T-cell (primary cell): ENCODE measurements around the gene MYT1. TPM values are rescaled to one million over a fixed set of nuclear protein-coding genes. Genes with fewer than 3 reads are reported as not detected.
A peak's percentile ranks its signal among the peaks of the same experiment; 100 is the strongest.

Experiments
- ATAC-seq, 4 experiments: fragments of 200-7000 bp in 3 of 4; fragments of 150-1000 bp in 1 of 4; cut with Tn5 transposase; replicated peaks in 1 of 4; 1 replicate in 3 of 4; 2 replicates in 1 of 4; pipeline ENCODE4 v1.10.0; 2021; ENCODE audit warnings: moderate library complexity in 3 of 4, mild to moderate bottlenecking in 2 of 4, moderate number of reproducible peaks in 1 of 4
- CTCF ChIA-PET, 2 donors: fragments of 300-600 bp; sonication (Branson Sonifier 250); formaldehyde crosslinking; loops; one replicate each; lab custom pipeline; 2022; ENCODE audit warnings: antibody characterized with exemption in 2 of 2; lab: Charles Lee
- POLR2A ChIA-PET, 2 donors: fragments of 300-600 bp; sonication (Branson Sonifier 250); formaldehyde crosslinking; loops; one replicate each; lab custom pipeline; 2022; ENCODE audit warnings: antibody characterized with exemption in 2 of 2; lab: Charles Lee
- DNase-seq, 35 experiments: peaks; one replicate each; pipeline versions ENCODE4 v3.0.0 to v3.0.0-alpha.2; 2013 to 2023
- H3K27ac ChIP-seq: one replicate; pipeline ENCODE4 v1.5.1; 2013; ENCODE audit warnings: low read length
- H3K27me3 ChIP-seq, 2 experiments: replicated peaks in 1 of 2; 1 replicate in 1 of 2; 2 replicates in 1 of 2; pipeline versions ENCODE4 v1.6.1 to v1.7.0; 2013; ENCODE audit warnings: low read length in 1 of 2, mixed read lengths in 1 of 2; ENCODE audit not compliant: control insufficient read depth in 2 of 2, insufficient read depth in 2 of 2; ENCODE audit errors: extremely low read depth in 1 of 2
- H3K36me3 ChIP-seq, 2 donors: 1 replicate in 1 of 2; 2 replicates in 1 of 2; pipeline versions ENCODE4 v1.6.1 to v1.7.0; 2013; ENCODE audit warnings: low read length in 1 of 2; ENCODE audit not compliant: control insufficient read depth in 2 of 2, insufficient read depth in 1 of 2; ENCODE audit errors: extremely low read depth in 1 of 2
- H3K4me1 ChIP-seq, 2 experiments: 1 replicate in 1 of 2; 2 replicates in 1 of 2; pipeline versions ENCODE4 v1.6.1 to v1.7.0; 2013; ENCODE audit warnings: low read length in 2 of 2, mixed read lengths in 1 of 2; ENCODE audit not compliant: insufficient read depth in 2 of 2, control insufficient read depth in 1 of 2; ENCODE audit errors: extremely low read depth in 1 of 2
- H3K4me3 ChIP-seq, 2 donors: 1 replicate in 1 of 2; 2 replicates in 1 of 2; pipeline versions ENCODE4 v1.5.1 to v1.7.0; 2013; ENCODE audit warnings: mild to moderate bottlenecking in 2 of 2, low read length in 1 of 2, moderate library complexity in 1 of 2; ENCODE audit not compliant: control insufficient read depth in 1 of 2; ENCODE audit errors: extremely low read depth in 1 of 2
- H3K9me3 ChIP-seq: 2 replicates; pipeline ENCODE4 v1.7.0; 2013
- H3K27ac Mint-ChIP-seq, 2 donors: one replicate each; pipeline ENCODE4 v1.8.0; 2020 to 2021; ENCODE audit warnings: mild to moderate bottlenecking in 2 of 2, mixed read lengths in 2 of 2
- H3K27me3 Mint-ChIP-seq, 2 donors: one replicate each; pipeline ENCODE4 v1.8.0; 2021 to 2022; ENCODE audit warnings: mixed read lengths in 2 of 2
- H3K36me3 Mint-ChIP-seq: one replicate; pipeline ENCODE4 v1.8.0; 2021; ENCODE audit warnings: mixed read lengths
- H3K4me1 Mint-ChIP-seq, 3 donors: one replicate each; pipeline ENCODE4 v1.8.0; 2020 to 2022; ENCODE audit warnings: mixed read lengths in 3 of 3, mild to moderate bottlenecking in 1 of 3
- H3K4me3 Mint-ChIP-seq, 3 donors: one replicate each; pipeline ENCODE4 v1.8.0; 2020 to 2022; ENCODE audit warnings: mild to moderate bottlenecking in 3 of 3, mixed read lengths in 3 of 3, moderate library complexity in 3 of 3
- H3K9me3 Mint-ChIP-seq, 3 donors: one replicate each; pipeline ENCODE4 v1.8.0; 2020 to 2022; ENCODE audit warnings: mixed read lengths in 3 of 3
- WGBS: methylation state at CpG from one replicate; pipeline ENCODE4 v1.1.5; 2013; ENCODE audit warnings: missing lambda C conversion rate; ENCODE audit not compliant: insufficient coverage; 5-methylcytosine and 5-hydroxymethylcytosine counted together
- total RNA-seq, 35 experiments: library from RNA in 6 of 35; stranded (reverse) in 6 of 35; fragments of 120-200 nt in 1 of 35; gene quantifications; one replicate each; pipeline versions ENCODE4 v1.2.1 to v1.2.4 and lab custom pipeline; 2013 to 2026

MYT1 gene
- total RNA-seq, 5 donors from 2014 or later (not counting 1 experiment from before 2014, with no cell fraction given) = 0.06 TPM; not detected in 4

DNA sequence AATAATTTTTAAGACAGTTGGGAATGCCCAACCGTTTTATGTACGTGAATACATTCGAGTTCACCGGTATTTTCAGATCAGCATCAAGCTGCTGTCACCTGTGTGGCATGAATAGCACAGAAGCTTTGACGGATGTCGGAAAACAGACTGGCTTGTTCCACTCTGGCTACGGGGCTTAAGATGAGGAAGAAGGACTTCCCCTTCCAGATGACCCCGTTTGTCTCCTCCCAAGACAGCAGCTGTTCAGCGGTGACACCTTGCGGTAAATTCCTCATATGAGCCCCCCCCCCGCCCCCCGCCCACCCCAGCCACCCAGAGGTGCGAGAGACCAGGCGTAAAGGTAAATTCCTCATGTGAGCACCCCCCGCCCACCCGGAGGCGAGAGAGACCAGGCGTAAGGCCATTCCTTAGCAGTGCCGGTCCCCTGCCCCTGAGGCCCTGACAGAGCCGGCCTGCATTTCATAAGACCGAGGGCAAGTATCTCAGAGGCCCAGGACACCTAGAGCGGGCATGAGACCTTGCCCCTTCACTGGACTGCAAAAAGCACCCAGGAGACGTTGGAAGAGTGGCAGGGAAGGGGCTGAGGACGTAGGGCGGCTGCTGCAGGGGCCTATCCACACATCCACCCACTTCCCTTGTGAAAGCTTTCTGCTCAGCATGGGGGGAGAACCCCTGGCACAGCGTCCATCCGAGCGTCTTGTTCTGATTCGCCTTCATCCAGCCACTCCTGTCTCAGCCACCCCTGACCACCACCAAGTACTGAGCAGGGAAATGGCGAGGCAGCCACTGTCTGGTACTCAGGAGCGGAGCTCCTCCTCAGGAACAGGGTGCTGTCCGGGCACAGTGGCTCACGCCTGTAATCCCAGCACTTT is 84.0 kb downstream of the MYT1 start:
- no peaks in the 10 kb centered on the region for H3K9me3 ChIP-seq
- peaks cover 15 to 25% of the 10 kb centered on the region in 2 donors for H3K27me3 Mint-ChIP-seq
- CTCF ChIA-PET = no interaction called here
- peaks cover 2 to 13% of the 10 kb centered on the region in 2 experiments for H3K4me1 ChIP-seq
- H3K27ac Mint-ChIP-seq = no peak overlapping the region
- H3K4me1 Mint-ChIP-seq = peaks cover 0 to 11% (median 7%) of the 10 kb centered on the region in 3 donors
- 71% methylated on average over 19 of the region's 33 CpGs for WGBS
- no peaks in the 10 kb centered on the region for H3K36me3 Mint-ChIP-seq
- no peaks in the 10 kb centered on the region for H3K36me3 ChIP-seq
- POLR2A ChIA-PET = no interaction called here
- ATAC-seq (no peak), DNase-seq (peak in 2 of 35 experiments; percentile 3 to 21)
- peaks cover 0 to 54% of the 10 kb centered on the region in 2 experiments for H3K27me3 ChIP-seq
- no peak overlapping the region for H3K4me3 ChIP-seq
- H3K9me3 Mint-ChIP-seq = no peaks in the 10 kb centered on the region
- H3K27ac ChIP-seq = no peak overlapping the region
- H3K4me3 Mint-ChIP-seq = no peak overlapping the region

DNA sequence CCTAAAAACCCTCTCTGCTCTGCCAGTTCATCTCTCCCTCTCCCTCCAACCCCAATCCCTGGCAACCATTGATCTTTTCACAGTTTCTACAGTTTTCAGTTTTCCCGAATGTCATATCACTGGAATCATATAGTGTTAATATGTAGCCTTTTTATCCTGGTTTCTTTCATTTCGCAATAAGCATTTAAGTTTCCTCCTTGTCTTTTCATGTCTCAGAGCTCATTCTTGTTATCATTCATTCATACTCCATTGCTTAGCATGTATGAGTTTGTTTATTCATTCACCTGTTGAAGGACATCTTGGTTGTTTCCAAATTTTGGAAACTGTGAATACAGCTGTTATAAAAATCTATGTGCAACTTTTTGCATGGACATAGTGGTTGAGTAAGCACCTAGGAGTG is 85.8 kb downstream of the MYT1 start:
- Histone ChIP-seq H3K4me1 (peaks cover 2 to 11% of the 10 kb centered on the region in 2 experiments), H3K9me3 (no peaks in the 10 kb centered on the region), H3K27me3 (peaks cover 0 to 40% of the 10 kb centered on the region in 2 experiments), H3K4me3 (no peak overlapping the region), H3K36me3 (no peaks in the 10 kb centered on the region), H3K27ac (no peak overlapping the region)
- DNase-seq (no peak), ATAC-seq (no peak)
- Mint-ChIP-seq H3K27me3 (peaks cover 10 to 19% of the 10 kb centered on the region in 2 donors), H3K36me3 (no peaks in the 10 kb centered on the region), H3K27ac (no peak overlapping the region), H3K4me1 (peaks cover 8 to 16% (median 9%) of the 10 kb centered on the region in 3 donors), H3K9me3 (no peaks in the 10 kb centered on the region), H3K4me3 (no peak overlapping the region)
- ChIA-PET CTCF (no interaction called here), POLR2A (no interaction called here)
- no CpG with 5 or more reads among the region's 2 CpGs for WGBS

DNA sequence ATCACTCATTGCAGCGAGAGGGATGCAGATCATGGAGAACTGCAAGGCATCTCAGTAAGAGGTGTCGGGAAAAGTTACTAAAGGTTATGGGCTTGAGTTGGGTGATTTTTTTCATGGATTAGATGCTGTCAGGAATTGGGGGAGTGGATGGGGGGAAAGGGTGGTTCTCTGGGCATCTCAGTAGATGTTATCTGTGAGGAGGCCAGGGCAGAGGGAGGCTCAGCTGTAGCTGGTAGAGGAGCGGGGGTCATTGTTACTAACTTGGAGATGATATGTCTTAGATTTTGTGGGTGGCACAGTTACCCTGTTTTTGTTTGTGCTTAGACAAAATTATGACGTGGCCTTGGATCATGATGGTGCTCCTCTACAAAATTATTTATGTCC is 88.7 kb downstream of the MYT1 start:
- Histone ChIP-seq H3K27ac (no peak overlapping the region), H3K9me3 (no peaks in the 10 kb centered on the region), H3K36me3 (no peaks in the 10 kb centered on the region), H3K4me1 (peaks cover 17 to 31% of the 10 kb centered on the region in 2 experiments), H3K4me3 (no peak overlapping the region), H3K27me3 (peaks cover 0 to 16% of the 10 kb centered on the region in 2 experiments)
- H3K36me3 Mint-ChIP-seq = no peaks in the 10 kb centered on the region
- peaks cover 28 to 31% (median 28%) of the 10 kb centered on the region in 3 donors for H3K4me1 Mint-ChIP-seq
- ChIA-PET CTCF (no interaction called here), POLR2A (no interaction called here)
- H3K4me3 Mint-ChIP-seq = no peak overlapping the region
- H3K27ac Mint-ChIP-seq = no peak overlapping the region
- no peak for DNase-seq
- H3K27me3 Mint-ChIP-seq = peaks cover 0 to 1% of the 10 kb centered on the region in 2 donors
- WGBS = 91% methylated on average over 3 of the region's 4 CpGs
- ATAC-seq = no peak
- H3K9me3 Mint-ChIP-seq = no peaks in the 10 kb centered on the region

DNA sequence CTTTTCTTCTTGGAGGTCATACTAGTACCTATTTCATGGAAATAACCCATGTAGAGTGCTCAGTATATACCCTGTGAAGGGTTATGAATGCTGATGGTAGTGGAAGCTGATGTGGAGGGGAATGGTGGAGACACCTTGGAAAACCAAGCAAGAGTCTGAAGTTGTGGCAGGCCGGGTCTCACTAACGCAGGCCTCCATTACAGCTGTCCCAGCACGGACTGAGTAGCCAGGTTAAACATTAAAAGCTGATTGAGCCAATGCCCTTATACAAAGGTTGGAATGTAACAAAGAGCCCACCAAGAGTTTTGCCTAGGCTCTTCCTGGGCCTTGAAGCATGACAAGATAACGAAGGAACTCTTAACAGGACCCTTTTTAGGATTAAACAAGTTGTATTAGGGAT is 89.2 kb downstream of the MYT1 start:
- peak overlapping the region; percentile 6 to 96 (median 34) for H3K4me3 Mint-ChIP-seq
- no peaks in the 10 kb centered on the region for H3K36me3 ChIP-seq
- ATAC-seq = no peak
- H3K27me3 ChIP-seq = peaks cover 0 to 13% of the 10 kb centered on the region in 2 experiments
- peaks cover 32 to 35% (median 32%) of the 10 kb centered on the region in 3 donors for H3K4me1 Mint-ChIP-seq
- WGBS = 100% methylated on average over 3 of the region's 4 CpGs
- H3K4me1 ChIP-seq = peaks cover 21 to 34% of the 10 kb centered on the region in 2 experiments
- H3K27ac ChIP-seq = no peak overlapping the region
- no peaks in the 10 kb centered on the region for H3K9me3 Mint-ChIP-seq
- CTCF ChIA-PET = interaction anchor here in 1 of 2 donors (0.5 kb wide), 1 partner anchor 176 kb away, joined by 4 read pairs; no protein-coding TSS in a partner anchor
- POLR2A ChIA-PET = no interaction called here
- peaks cover 0 to 1% of the 10 kb centered on the region in 2 donors for H3K27me3 Mint-ChIP-seq
- H3K4me3 ChIP-seq = no peak overlapping the region
- no peak overlapping the region for H3K27ac Mint-ChIP-seq
- H3K36me3 Mint-ChIP-seq = no peaks in the 10 kb centered on the region
- no peaks in the 10 kb centered on the region for H3K9me3 ChIP-seq
- DNase-seq = no peak

DNA sequence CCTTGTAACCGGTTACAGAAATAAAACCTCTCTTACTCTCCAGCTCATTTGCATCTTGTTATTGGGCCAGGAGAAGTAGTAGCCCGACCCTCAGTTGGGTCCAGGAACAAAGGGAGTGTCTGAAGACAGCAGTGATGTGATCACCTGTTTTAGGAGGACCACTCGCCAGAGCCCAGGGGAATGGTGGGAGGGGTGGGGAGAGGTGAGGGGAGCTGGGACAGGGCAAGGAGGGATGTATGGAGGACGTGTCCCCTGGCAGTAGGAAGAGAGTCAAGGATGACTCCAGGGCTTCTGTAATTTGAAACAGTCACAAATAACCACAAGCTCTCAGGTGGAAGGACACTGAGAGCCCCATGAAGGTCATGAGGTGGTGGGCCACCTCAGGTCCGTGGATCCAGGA is 89.9 kb downstream of the MYT1 start:
- Mint-ChIP-seq H3K4me3 (peak overlapping the region; percentile 70 to 96 (median 77)), H3K36me3 (peaks cover 6% of the 10 kb centered on the region), H3K27ac (peak overlapping the region; percentile 57 to 83), H3K9me3 (no peaks in the 10 kb centered on the region), H3K4me1 (peaks cover 39 to 42% (median 39%) of the 10 kb centered on the region in 3 donors), H3K27me3 (peaks cover 0 to 1% of the 10 kb centered on the region in 2 donors)
- H3K36me3 ChIP-seq = no peaks in the 10 kb centered on the region
- no peak overlapping the region for H3K27ac ChIP-seq
- H3K27me3 ChIP-seq = peaks cover 0 to 11% of the 10 kb centered on the region in 2 experiments
- ChIA-PET POLR2A (no interaction called here), CTCF (no interaction called here)
- ATAC-seq (no peak), DNase-seq (peak in 2 of 35 experiments; percentile 5 to 11)
- no peaks in the 10 kb centered on the region for H3K9me3 ChIP-seq
- WGBS = 100% methylated on average over 1 of the region's 5 CpGs
- no peak overlapping the region for H3K4me3 ChIP-seq
- peaks cover 27 to 38% of the 10 kb centered on the region in 2 experiments for H3K4me1 ChIP-seq

DNA sequence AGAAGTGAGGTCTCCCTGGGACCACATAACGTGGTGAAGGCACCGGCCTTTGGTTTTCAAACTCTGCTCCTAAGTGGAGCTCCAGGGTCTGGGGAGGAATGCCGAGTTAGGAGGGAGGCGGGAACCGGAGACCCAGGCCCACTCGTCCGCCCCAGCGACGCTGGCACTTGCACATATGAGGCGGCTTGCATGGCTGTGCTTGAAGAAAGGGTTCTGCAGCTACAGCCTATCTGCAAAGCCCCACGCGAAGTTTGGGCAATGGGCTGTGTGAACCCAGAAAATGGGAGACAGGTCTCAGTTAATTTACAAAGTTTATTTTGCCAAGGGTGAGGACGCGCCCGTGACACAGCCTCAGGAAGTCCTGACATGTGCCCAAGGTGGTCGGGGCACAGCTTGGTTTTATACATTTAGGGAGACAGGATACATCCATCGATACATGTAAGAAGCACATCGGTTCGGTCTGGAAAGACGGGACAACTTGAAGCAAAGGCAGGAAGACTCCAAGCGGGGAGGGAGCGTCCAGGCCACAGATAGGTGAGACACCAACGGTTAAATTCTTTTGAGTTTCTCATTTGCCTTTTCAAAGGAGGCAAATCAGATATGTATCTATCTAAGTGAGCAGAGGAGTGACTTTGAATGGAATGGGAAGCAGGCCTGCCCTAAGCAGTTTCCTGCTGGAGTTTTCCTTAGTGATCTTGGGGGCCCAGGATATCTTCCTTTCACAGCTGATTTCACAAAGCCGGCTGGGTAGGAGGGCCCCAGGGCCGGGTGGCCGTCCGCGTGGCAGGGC is 90.5 kb downstream of the MYT1 start:
- 75% methylated on average over 25 of the region's 28 CpGs for WGBS
- CTCF ChIA-PET = interaction anchor here in 1 of 2 donors (0.5 kb wide), 1 partner anchor 1953 kb away, joined by 3 read pairs; no protein-coding TSS in a partner anchor

More for the DNA sequence above, 90.5 kb downstream of the MYT1 start:
- peaks cover 0 to 11% of the 10 kb centered on the region in 2 experiments for H3K27me3 ChIP-seq
- peaks cover 0 to 1% of the 10 kb centered on the region in 2 donors for H3K27me3 Mint-ChIP-seq
- H3K27ac Mint-ChIP-seq = peak overlapping the region; percentile 83
- peaks cover 44 to 49% (median 45%) of the 10 kb centered on the region in 3 donors for H3K4me1 Mint-ChIP-seq
- ATAC-seq (no peak), DNase-seq (peak in 2 of 35 experiments; percentile 9 to 16)
- no peaks in the 10 kb centered on the region for H3K9me3 ChIP-seq
- peak overlapping the region; percentile 45 to 52 for H3K4me3 ChIP-seq
- no peaks in the 10 kb centered on the region for H3K9me3 Mint-ChIP-seq
- H3K4me3 Mint-ChIP-seq = peak overlapping the region; percentile 70 to 96 (median 77)
- H3K27ac ChIP-seq = no peak overlapping the region
- peaks cover 29 to 41% of the 10 kb centered on the region in 2 experiments for H3K4me1 ChIP-seq
- H3K36me3 Mint-ChIP-seq = peaks cover 7% of the 10 kb centered on the region
- POLR2A ChIA-PET = no interaction called here
- H3K36me3 ChIP-seq = peaks cover 0 to under 1% of the 10 kb centered on the region in 2 donors
